GM21723 (cell line): ENCODE data around the gene ZFR.

Experiments used
- ATAC-seq: cut with Tn5 transposase; IDR thresholded peaks from one replicate; pipeline ENCODE4 v1.9.1; 2021; ENCODE audit warnings: mild to moderate bottlenecking, moderate library complexity; ENCODE audit not compliant: unreplicated experiment

The ZFR gene

DNA sequence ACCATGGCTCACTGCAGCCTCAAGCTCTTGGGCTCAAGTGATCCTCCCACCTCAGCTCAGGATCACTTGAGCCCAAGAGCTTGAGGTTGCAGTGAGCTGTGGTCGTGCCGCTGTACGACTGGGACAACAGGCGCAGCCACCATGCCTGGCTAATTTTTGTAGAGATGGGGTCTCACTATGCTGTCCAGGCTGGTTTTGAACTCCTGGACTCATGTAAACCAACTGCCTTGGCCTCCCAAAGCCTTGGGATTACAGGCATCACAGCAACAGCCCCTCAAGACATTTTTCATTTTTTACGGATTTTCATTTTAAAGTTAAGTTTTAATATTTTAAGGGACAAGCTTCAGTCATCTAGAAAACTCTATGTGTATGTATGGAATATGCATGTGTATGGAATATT is 78.9 kb downstream of the ZFR start:
- no peak for ATAC-seq

DNA sequence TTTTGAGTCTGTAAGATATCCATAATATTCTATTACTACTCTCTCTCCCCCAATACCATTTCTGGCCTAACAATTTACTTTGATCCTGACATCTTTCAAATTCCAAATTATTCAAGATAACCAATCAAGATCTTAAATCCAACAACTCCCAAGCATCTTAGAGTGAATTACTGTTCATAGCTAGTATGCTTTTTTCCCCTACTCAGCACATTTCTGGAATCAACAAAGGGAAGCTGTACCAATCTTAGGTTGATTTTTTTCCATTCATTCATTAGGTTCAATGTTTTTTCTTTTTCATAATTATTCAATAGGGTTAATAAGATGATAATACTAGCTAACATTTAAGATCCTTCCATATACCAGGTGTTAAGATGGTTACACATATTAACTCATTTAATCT is 81.5 kb downstream of the ZFR start:
- ATAC-seq, result no peak

DNA sequence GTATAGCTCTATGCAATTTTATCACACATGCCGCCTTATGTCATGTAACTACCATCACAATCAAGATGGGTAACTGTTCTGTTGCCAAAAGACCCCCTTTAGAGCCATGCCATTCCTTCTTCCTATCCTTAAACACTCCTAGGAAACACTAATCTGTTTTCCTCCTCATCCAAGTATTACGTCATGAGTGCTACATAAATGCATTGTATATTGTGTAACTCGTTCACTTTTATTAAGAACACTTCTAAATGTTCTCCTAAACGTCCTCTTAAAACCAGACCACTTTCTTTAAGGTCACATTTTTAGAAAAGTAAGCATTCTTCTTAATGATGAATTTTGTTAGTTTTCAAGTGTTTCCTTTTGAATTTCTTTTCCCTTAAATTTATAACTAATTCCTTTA is 82.0 kb downstream of the ZFR start:
- no peak for ATAC-seq

DNA sequence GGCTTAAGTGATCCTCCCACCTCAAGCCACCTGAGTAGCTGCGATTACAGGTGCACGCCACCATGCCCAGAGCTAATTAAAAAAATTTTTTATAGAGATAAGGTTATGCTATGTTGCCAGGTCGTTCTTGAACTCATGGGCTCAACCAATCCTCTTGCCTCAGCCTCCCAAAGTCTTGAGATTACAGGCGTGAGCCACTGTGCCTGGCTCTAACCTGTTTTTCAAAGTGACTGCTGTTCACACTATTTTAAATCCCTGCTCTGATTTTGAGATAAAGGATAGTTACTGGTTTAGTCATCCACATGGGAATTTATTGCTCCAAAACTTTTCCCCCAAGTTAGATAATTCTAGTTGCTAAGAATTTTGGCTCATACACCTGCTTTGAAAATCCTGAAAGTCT is 83.6 kb downstream of the ZFR start:
- no peak for ATAC-seq

DNA sequence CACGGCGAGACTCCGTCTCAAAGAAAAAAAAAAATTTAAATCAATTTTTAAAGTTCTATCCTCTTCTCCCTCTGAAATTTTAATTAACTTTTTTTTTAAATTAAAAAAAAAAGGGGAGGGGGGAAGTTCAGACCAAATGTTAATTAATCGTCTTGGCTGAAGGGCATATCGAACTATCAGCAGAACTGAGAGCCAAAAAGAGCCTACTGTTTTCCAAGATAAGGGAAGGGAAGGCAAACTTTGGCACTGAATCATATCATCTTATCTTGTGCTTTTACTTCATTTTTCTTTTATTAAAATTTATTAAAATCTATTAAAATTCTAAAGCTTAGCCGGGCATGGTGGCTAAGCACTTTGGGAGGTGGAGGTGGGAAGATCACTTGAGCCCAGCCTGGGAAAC is 85.9 kb downstream of the ZFR start:
- no peak for ATAC-seq

DNA sequence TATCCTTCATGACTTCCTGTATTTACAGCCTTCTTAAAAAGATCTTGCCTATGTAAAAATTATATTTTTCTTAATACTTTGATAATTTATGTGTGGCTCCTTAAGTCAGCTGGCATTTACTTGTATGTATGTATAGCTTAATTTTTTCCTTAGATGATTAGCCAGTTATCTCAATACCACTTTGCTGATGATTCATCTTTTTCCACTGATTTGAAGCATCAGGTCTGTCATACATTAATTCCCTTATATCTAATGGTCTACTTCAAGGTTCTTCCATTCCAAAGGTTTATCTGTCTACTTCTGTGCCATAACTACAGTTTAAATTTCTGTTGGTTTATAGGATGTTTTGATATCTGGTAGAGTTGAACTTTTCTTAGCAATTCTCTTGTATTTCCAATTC is 86.9 kb downstream of the ZFR start:
- no peak for ATAC-seq

DNA sequence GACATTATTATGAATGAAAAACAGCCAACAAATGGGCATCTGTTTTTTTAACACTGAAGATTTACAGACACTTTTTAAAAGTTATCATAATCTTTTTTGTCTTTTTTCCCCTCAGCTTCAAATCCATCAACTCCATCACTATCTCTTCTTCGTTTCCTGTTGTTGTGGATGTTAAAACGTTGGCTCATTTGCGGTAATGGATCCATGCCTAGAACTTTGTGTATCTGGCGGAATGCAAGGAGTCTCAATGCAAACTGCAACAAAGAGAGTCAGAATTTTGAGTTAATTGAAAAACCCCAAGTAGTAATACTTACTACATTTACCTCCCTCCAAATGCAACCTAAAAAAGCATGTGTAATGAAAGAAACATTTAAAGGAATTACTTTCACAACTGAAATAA is 88.9 kb downstream of the ZFR start:
- ATAC-seq, result no peak

DNA sequence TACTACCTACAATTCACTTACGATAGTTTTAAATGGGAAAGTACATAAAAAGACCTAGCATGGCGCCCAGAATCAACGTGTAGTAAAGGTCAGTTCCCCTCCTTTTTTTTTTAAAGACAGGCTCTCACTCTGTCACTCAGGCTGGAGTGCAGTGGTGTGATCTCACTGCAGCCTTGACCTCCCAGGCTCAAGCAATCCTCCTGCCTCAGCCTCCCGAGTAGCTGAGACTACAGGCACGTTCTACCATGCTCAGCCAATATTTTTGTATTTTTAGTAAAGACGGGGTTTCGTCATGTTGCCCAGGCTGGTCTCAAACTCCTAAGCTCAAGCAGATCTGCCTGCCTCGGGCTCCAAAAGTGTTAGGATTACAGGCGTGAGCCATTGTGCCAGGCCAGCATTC is 91.1 kb downstream of the ZFR start:
- no peak for ATAC-seq

DNA sequence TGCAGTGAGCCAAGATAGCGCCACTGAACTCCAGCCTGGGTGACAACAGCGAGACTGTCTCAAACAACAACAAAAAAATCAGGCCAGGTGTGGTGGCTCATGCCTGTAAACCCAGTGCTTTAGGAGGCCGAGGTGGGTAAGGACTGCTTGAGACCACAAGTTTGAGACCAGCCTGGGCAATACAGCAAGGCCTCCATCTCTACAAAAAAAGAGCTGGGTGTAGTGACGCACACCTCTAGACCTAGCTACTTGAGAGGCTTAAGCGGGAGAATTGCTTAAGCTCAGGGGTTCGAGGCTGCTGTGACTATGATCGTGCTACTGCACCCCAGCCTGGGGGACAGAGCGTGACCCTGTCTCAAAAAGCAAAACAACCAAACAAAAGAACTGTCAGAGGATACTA is 91.9 kb downstream of the ZFR start:
- no peak for ATAC-seq

DNA sequence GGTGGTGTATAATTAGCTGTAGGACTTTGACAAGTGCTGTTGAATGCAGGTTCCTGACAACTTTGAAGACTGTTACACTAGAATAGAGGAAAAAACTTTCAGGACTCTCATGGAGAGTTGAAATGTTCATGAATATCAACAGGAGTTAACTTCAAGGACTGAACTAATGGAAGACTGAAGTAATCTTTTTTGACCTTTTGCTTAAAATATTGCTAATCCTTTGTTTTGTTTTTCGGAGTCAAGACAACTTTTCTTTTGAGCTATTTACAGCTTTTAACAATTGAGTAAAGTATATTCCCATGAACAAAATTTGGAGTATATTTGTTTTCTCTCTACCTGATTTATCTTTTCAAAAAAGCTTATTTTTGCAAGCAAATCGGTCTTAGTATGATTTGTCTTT is 97.7 kb downstream of the ZFR start:
- ATAC-seq, result no peak

DNA sequence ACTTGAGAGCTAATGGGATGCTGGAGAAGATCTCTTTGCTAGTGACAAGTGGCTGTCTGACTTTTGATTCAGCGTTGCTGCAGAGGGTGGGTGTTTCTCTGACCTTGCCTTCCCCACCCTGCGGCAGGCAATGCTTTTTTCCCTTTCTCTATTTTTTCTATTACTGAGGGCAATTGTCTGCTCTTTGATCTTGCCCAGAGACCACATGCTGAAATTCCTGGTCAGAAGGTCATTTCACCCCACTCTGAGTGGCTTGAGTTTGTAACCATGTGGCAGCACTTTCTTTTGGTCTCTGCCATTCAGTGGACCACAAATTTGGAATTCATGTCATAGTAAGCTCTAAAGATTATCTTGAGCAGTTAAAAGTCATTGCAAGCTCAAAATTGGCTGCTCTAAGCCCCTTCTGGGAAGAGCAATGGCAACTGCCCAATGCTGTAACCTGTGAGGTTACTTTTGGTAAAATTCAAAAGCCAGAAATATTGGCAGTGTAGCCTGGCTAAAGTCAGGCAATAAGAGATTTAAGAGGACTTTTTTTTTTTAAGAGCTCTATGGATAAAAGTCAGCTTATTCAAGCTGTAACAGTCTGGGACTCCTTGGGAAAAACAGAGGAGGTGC is 101.4 kb downstream of the ZFR start:
- no peak for ATAC-seq

DNA sequence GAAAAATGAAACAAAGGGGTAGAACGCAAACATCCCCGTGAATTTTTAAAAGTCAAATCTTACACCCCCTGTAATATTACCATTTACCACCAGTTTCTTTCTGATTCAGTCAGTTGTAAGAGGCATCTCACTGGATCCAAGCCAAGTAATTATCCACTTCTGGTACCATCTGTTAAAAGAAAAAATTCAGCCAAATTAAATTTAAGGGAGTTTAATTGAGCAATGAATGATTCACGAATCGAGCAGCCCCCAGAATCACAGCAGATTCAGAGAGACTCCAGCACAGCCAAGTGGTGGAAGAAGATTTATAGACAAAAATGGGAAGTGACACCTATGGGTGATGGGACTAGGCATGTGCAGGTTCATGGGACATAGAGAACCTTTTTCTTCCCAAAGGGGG is 101.9 kb downstream of the ZFR start:
- ATAC-seq, result no peak

DNA sequence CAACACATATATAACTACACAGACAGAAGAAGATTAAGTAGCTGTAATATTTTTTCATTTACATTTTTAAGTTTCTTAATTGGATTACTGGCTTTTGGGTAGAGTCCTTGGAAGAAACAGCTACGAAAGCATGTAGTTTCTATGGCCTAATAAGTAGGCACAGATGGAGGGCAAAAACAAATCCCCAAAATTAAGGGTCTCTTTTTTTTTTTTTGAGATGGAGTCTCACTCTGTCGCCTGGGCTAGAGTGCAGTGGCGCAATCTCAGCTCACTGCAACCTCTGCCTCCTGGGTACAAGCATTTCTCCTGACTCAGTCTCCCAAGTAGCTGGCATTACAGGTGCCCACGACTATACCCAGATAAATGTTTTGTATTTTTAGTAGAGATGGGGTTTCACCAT is 104.7 kb downstream of the ZFR start:
- no peak for ATAC-seq

DNA sequence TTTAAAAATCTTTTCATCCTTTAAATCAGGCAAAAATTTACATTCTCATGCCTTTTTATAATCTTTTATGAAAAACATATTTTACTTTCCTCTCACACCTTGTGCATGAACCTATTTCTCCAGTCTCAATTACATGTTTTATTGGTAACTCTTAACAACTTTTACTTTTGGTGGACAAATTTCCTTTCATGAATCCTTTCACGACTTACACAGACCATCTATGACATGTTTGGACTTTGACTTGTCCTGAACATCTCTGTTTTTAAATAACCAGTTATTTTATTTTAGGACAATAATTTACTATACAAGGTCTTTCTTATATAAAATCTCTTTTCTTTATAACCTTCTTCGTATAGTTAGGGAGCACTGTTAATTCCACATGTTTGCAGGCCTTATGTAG is 105.3 kb downstream of the ZFR start:
- ATAC-seq, result no peak

DNA sequence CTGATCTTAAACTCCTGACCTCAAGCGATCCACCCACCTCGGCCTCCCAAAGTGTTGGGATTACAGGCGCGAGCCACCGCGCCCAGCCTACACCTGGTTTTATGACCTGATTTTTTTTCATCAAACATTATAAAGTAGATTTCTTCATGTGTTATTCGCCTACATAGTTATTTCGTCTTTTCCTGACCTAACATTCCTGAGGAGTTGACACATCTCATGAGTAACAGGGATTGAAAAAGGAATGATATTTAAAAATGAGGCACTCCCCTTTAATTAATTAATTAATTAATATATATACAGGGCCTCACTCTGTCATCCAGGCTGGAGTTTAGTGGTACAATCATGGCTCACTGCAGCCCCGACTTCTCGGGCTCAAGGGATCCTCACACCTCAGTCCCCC is 111.6 kb downstream of the ZFR start:
- no peak for ATAC-seq

DNA sequence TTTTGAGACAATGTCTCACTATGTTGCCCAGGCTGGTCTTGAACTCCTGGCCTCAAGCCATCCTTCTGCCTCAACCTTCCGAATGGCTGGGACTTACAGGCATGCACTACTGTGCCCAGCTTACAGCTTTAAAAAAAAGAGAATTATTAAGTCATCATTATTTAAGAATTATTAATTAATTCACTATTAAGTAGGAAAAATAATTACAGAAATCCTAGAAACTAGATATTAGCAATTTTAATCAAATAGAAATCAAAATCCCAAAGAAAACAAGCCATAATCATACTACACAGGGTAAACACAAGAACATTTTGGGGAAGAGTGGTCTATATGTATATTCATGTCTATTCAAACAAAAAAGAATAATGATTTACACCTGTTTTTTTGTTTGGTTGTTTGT is 112.2 kb downstream of the ZFR start:
- no peak for ATAC-seq

DNA sequence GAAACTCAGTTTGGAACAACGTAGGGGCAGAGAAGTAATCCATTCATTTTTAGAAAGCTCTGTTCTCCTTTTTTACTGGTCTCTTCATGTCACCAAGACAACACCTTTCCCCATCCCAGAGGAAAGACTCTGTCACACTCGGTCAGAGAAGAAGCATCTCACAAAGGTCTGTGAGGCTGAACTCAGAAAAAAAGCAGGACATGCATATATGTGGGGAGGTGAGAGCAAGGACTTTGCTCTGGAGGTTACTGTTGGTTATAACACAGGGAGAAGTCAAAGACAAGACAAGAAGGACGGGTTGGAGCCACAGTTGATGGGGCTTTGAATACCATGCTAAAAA is 112.6 kb downstream of the ZFR start:
- no peak for ATAC-seq

DNA sequence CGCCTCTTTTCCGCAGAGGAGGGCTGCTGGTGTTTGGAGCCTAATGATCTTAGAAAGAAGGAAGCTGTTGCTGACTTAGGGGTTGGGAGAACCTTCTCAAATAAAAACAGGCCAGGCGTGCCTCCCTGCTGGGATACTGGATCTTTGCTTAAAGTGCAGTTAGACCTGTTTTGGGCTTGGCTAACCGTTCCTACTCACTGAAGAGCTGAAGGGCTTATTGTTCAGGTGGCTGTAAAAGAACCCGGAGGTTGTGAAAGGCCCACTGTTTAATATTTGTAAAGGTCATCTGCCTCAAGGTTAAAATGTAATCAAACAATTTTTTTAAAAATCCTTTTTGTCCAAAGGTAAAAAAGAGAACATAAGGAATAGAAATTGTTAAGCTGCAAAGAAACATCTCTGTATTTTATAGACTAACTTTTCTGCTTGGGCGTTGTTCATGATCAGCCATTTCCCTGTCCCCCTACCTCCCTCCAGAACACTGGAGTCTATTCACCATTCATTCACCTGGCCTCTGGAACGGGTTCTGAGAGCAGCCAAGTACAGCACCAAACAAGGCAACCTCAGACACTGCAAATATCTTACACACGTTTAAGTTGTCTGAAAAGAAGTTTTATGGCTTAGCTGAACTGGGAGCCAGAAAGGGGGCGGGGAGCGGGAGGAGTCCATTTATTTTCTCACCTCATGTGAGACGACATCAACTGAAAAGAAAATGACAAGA is 113.2 kb downstream of the ZFR start:
- ATAC-seq, result no peak

DNA sequence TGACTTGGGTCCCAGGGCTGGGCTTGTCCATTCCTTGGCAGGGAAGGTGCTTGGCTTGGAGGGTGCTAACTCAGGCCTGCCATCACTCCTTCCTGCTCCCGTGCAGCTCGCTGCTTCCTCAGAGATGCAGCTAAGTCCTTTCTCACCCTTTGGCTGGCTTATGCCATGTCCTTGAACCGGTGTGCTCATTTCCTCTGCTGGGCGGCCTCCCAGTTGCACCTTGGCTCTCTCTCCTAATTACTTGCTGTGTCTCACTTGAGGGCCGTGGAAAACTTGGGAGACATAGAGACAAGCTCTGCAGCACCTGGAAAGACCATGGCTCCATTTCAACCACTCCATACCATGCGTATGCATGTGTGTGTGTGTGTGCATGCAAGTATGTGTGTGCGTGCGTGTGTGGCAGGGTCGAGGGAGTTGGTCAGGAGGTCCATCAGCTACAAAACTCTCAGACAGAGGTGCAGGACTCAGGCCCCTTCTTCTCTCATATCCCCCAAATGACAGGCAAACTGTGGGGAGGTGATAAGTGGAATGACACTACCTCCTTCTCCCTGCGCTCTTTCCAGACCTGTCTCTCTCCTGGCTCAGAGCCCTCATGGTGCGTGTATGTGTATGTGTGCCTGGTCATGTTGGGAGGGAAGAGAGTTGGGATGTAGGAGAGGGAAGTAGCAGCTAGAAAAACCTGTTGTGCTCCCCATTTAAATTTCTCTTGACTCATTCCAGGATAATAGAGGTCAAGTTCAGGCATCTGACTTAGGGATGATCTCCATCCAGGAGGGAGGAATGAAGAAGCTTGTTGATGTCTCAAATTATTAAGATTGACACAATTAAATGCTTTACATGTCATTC is 114.2 kb downstream of the ZFR start:
- no peak for ATAC-seq

DNA sequence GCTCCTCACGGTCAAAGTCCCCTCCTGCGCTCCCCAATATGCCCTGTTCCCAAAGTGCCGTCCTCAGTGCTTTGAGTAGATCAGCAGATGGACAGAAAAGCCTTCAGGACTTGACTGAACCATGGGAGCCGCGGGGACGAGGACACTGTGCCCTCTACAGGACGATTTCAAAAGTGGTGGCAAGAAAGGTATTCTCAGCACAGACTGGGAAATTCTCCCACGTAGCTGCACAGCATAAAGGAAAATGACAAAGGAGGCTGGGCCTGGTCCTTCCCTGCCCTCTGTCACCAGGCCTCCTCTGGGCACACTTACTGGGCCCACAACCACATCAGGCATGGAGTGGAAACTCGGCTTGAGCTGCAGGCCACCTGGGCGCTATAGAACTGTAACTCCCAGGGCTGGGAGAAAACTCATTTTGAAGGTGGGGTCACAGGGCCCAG is 115.1 kb downstream of the ZFR start:
- peak; percentile 86 for ATAC-seq

DNA sequence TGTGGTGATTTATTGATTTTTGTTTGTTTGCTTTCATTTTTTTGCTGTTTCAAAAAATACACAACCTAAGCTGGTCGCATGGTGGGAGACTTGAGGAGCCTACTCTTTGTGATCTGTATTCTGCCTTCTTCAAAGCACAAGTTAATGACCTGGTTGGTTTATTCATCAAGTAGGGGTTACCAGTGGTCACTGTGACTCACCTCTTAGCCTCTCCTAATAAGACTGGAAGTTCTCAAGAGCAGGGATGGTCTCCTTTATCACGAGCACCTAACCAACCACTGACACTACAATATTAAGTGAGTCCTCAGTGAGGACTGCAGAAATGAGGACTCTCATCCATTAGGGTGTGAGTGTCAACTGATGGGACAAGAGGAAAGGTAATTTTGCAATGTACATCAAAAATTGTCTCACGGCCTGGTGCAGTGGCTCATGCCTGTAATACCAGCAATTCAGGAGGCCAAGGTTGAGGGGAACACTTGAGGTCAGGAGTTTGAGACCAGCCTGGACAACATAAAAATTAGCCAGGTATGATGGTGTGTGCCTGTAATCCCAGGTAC is 118.2 kb downstream of the ZFR start:
- no peak for ATAC-seq

DNA sequence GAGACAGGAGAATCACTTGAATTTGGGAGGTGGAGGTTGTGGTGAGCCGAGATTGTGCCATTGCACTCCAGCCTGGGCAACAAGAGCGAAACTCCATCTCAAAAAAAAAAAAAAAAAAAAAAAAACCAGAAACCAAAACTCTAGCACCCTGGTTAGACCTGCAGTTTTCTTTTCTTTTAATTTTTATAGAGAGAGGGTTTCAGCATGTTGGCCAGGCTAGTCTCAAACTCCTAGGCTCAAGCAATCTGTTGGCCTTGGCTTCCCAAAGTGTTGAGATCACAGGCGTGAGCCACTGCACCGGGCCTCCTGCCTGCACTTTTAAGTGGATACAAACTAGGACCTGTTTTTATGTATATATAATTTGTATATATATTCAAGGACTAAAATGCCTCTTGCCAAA is 118.9 kb downstream of the ZFR start:
- no peak for ATAC-seq
